HepG2 (cell line): ENCODE measurements around the gene STEAP3. TPM values are rescaled to one million over a fixed set of nuclear protein-coding genes. Genes with fewer than 3 reads are reported as not detected.

Experiments used
- ATAC-seq: fragments of 200-7000 bp; cut with Tn5 transposase; 3 replicates; pipeline ENCODE4 v1.9.1; 2020; ENCODE audit warnings: mild to moderate bottlenecking, moderate library complexity
- BruUV-seq: library from RNA; stranded (reverse); fragments of 400-500 nt; replicated peaks from 2 replicates; lab custom pipeline; 2021; lab: Mats Ljungman, UMichigan
- CTCF ChIA-PET: fragments of 300-600 bp; formaldehyde crosslinking; extraction: SDS; loops from one replicate; lab custom pipeline; 2021; ENCODE audit warnings: low total read pairs, inconsistent platforms, low intra/inter-chr PET ratio; lab: Yijun Ruan, JAX
- POLR2A ChIA-PET: fragments of 350-600 bp; sonication (Branson Sonifier 250); formaldehyde crosslinking; loops from one replicate; lab custom pipeline; 2020; ENCODE audit warnings: antibody characterized with exemption, inconsistent platforms; lab: Yijun Ruan, JAX
- DNase-seq: peaks from one replicate; pipeline ENCODE4 v3.0.0-alpha.2; 2015; ENCODE audit warnings: low spot score
- FAIRE-seq: peaks from 3 replicates; lab custom pipeline; 2011; peaks lifted over from hg19 to GRCh38; lab: Jason Lieb, UNC
- H2AFZ ChIP-seq: one replicate; pipeline ENCODE4 v1.6.1; 2011; ENCODE audit warnings: low read length, inconsistent platforms
- H3K27ac ChIP-seq: fragments of 300-600 bp; 3 replicates; pipeline ENCODE4 v1.8.0; 2011; ENCODE audit warnings: mixed run types, mild to moderate bottlenecking, mixed read lengths, low read length, inconsistent platforms; ENCODE audit not compliant: insufficient read depth; ENCODE audit errors: extremely low read length
- H3K27me3 ChIP-seq, 2 experiments: fragments of 200-600 bp in 1 of 2; 2 replicates in 1 of 2; 3 replicates in 1 of 2; pipeline versions ENCODE4 v1.6.0 to v1.8.0; 2011; ENCODE audit warnings: low read length in 2 of 2, mild to moderate bottlenecking in 2 of 2, moderate library complexity in 2 of 2, inconsistent platforms in 1 of 2; ENCODE audit not compliant: insufficient read depth in 2 of 2, control insufficient read depth in 1 of 2
- H3K36me3 ChIP-seq, 2 experiments: fragments of 200-600 bp in 1 of 2; replicated peaks in 1 of 2; 2 replicates in 1 of 2; 3 replicates in 1 of 2; pipeline versions ENCODE4 v1.5.1 to v1.8.0; 2011; ENCODE audit warnings: low read length in 2 of 2, inconsistent platforms in 1 of 2; ENCODE audit not compliant: insufficient read depth in 2 of 2, control insufficient read depth in 1 of 2
- H3K4me1 ChIP-seq: 2 replicates; pipeline ENCODE4 v1.5.1; 2012; ENCODE audit warnings: low read length, inconsistent platforms; ENCODE audit not compliant: insufficient read depth
- H3K4me2 ChIP-seq: 2 replicates; pipeline ENCODE4 v1.6.0; 2011; ENCODE audit warnings: low read depth, low read length, inconsistent platforms
- H3K4me3 ChIP-seq, 3 experiments: fragments of 200-600 bp in 1 of 3; sonication (generic), shearing (Covaris generic) in 1 of 3; replicated peaks in 1 of 3; 2 replicates each; pipeline ENCODE4 v1.5.1; 2011 to 2016; ENCODE audit warnings: low read length in 3 of 3, inconsistent platforms in 2 of 3, low read depth in 2 of 3, mild to moderate bottlenecking in 2 of 3, control low read depth in 1 of 3, mixed read lengths in 1 of 3; ENCODE audit not compliant: insufficient read depth in 1 of 3
- H3K79me2 ChIP-seq: one replicate; pipeline ENCODE4 v1.6.1; 2011; ENCODE audit warnings: low read length, inconsistent platforms; ENCODE audit not compliant: insufficient read depth
- H3K9ac ChIP-seq: 2 replicates; pipeline ENCODE4 v1.6.0; 2011; ENCODE audit warnings: mild to moderate bottlenecking, low read depth, low read length, inconsistent platforms; ENCODE audit not compliant: insufficient read depth
- H3K9me3 ChIP-seq: 2 replicates; pipeline ENCODE4 v1.5.1; 2012; ENCODE audit warnings: mild to moderate bottlenecking, low read length
- H4K20me1 ChIP-seq: 2 replicates; pipeline ENCODE4 v1.6.0; 2011; ENCODE audit warnings: inconsistent platforms, mild to moderate bottlenecking, low read length, moderate library complexity; ENCODE audit not compliant: insufficient read depth
- CCAR2 ChIP-seq: fragments of 200-400 bp; formaldehyde crosslinking; optimal IDR thresholded peaks from 2 replicates; pipeline ENCODE3; 2018; ENCODE audit warnings: low read depth, mild to moderate bottlenecking, low read length, moderate library complexity
- GPBP1L1 ChIP-seq: sonication (generic); formaldehyde crosslinking; IDR thresholded peaks from 2 replicates; pipeline ENCODE4 v1.5.0; 2020; ENCODE audit warnings: mild to moderate bottlenecking, missing genetic modification reagents
- HMGXB4 ChIP-seq, 2 experiments: sonication (generic) in 1 of 2; formaldehyde crosslinking in 1 of 2; IDR thresholded peaks; 2 replicates each; pipeline versions ENCODE4 v1.4.0 to v1.6.1; 2018 to 2020; ENCODE audit warnings: missing genetic modification reagents in 2 of 2, borderline replicate concordance in 1 of 2, low read depth in 1 of 2, mild to moderate bottlenecking in 1 of 2, missing biosample characterization in 1 of 2
- KDM4B ChIP-seq: sonication (generic); formaldehyde crosslinking; IDR thresholded peaks from 2 replicates; pipeline ENCODE4 v1.4.0; 2020; ENCODE audit warnings: missing genetic modification reagents
- SIN3B ChIP-seq: fragments of 150-350 bp; IDR thresholded peaks from 2 replicates; pipeline ENCODE4 v1.6.1; 2014; ENCODE audit warnings: low read length
- SMAD9 ChIP-seq: sonication (generic); formaldehyde crosslinking; IDR thresholded peaks from 2 replicates; pipeline ENCODE4 v1.5.1; 2020; ENCODE audit warnings: mild to moderate bottlenecking, missing genetic modification reagents
- SNAI1 ChIP-seq: sonication (generic); formaldehyde crosslinking; IDR thresholded peaks from 2 replicates; pipeline ENCODE4 v1.5.0; 2020; ENCODE audit warnings: mild to moderate bottlenecking, missing genetic modification reagents, borderline replicate concordance
- TBP ChIP-seq: sonication (generic); formaldehyde crosslinking; IDR thresholded peaks from 2 replicates; pipeline ENCODE4 v1.5.0; 2020; ENCODE audit warnings: missing genetic modification reagents
- ZFAT ChIP-seq: sonication (generic); formaldehyde crosslinking; conservative IDR thresholded peaks from 2 replicates; pipeline ENCODE4 v1.8.1; 2023; ENCODE audit warnings: missing genetic modification reagents, inconsistent platforms
- ZFP37 ChIP-seq: sonication (generic); formaldehyde crosslinking; IDR thresholded peaks from 2 replicates; pipeline ENCODE4 v1.4.0; 2020; ENCODE audit warnings: missing genetic modification reagents, borderline replicate concordance
- ZNF484 ChIP-seq: sonication (generic); formaldehyde crosslinking; IDR thresholded peaks from 2 replicates; pipeline ENCODE4 v1.5.1; 2020; ENCODE audit warnings: mild to moderate bottlenecking, low read depth, missing genetic modification reagents, borderline replicate concordance
- ZNF782 ChIP-seq: sonication (generic); formaldehyde crosslinking; IDR thresholded peaks from 2 replicates; pipeline ENCODE4 v1.4.0; 2020; ENCODE audit warnings: missing genetic modification reagents, mild to moderate bottlenecking, borderline replicate concordance
- WGBS: methylation state at CpG from one replicate; pipeline ENCODE4 v1.1.6; 2017; ENCODE audit warnings: low lambda C conversion rate; 5-methylcytosine and 5-hydroxymethylcytosine counted together
- in situ Hi-C: cut with HindIII; loops from 2 replicates; pipeline ENCODE4 v1.10.0; 2017; ENCODE audit warnings: low pct_unique_long_range_greater_than_20kb; ENCODE audit not compliant: extremely low pct_ligation_motif_present
- intact Hi-C: fragments of 100-400 bp; cut with micrococcal nuclease; formaldehyde crosslinking; loops from one replicate; pipeline ENCODE4 v1.10.0; 2022; ENCODE audit not compliant: unreplicated experiment
- polyA plus RNA-seq, 8 experiments: library from polyadenylated mRNA; depleted of rRNA in 3 of 8; stranded (reverse) in 7 of 8; unstranded in 1 of 8; fragments of >200 nt; fragmentation: Illumina TruSeq in 4 of 8; extraction: Trizol in 4 of 8; gene quantifications; 2 replicates each; pipeline versions ENCODE4 v1.2.1 to v1.2.3, GENCODE V29; 2011 to 2016; ENCODE audit warnings: low read depth in 4 of 8, missing spikeins in 1 of 8, mixed read lengths in 1 of 8; ENCODE audit not compliant: insufficient read depth in 1 of 8
- total RNA-seq, 5 experiments: library from RNA; depleted of rRNA; stranded (reverse); fragments of >200 nt; fragmentation: Illumina TruSeq; extraction: Trizol; gene quantifications; 2 replicates each; pipeline ENCODE4 v1.2.3, GENCODE V29; 2016; ENCODE audit warnings: low read depth in 1 of 5

The STEAP3 gene
- total and polyA plus RNA-seq, 2 of the 13 experiments (the other 11 are each of a cell fraction or from before 2014, with no cell fraction given): 7.3 to 21.1 TPM

- H3K36me3 ChIP-seq: no peaks in the 10 kb centered on the region
- no TSS peak for BruUV-seq
- H3K79me2 ChIP-seq: no peaks in the 10 kb centered on the region
- H3K4me3 ChIP-seq: no peak overlapping the region
- in situ Hi-C loops (no loop called here), intact Hi-C loops (loop anchor here (5.0 kb wide), 2 partner anchors 73 to 267 kb away; partner anchors contain the start of genes C2orf76 and DBI)
- no peak overlapping the region for H3K9ac ChIP-seq
- no peaks in the 10 kb centered on the region for H3K9me3 ChIP-seq
- no peak overlapping the region for H3K4me2 ChIP-seq
- H2AFZ ChIP-seq: no peak overlapping the region
- 72% methylated on average over 14 of the region's 14 CpGs for WGBS
- ATAC-seq (no peak), DNase-seq (no peak), FAIRE-seq (no peak)
- no peaks in the 10 kb centered on the region for H4K20me1 ChIP-seq
- TF ChIP-seq KDM4B (CRISPR knock-in tag): no peak
- no peak overlapping the region for H3K27ac ChIP-seq
- POLR2A ChIA-PET: no interaction called here
- peaks cover 35% of the 10 kb centered on the region for H3K4me1 ChIP-seq
- H3K27me3 ChIP-seq: no peaks in the 10 kb centered on the region
- CTCF ChIA-PET: no interaction called here
Observed at GRCh38 chr2:119294671-119295070, 71.0 kb downstream of the STEAP3 start.

GRCh38 chr2:119295688-119296375, 72.2 kb downstream of the STEAP3 start:
- CTCF ChIA-PET: no interaction called here
- no peaks in the 10 kb centered on the region for H3K27me3 ChIP-seq
- TF ChIP-seq ZFP37 (CRISPR knock-in tag) (no peak), ZNF484 (CRISPR knock-in tag) (no peak), ZNF782 (no peak), CCAR2 (no peak), ZFAT (CRISPR knock-in tag) (no peak), SNAI1 (CRISPR knock-in tag) (no peak), TBP (CRISPR knock-in tag) (no peak), SIN3B (no peak), SMAD9 (CRISPR knock-in tag) (no peak), GPBP1L1 (CRISPR knock-in tag) (no peak), HMGXB4 (CRISPR knock-in tag; IDR thresholded peaks at IDR 0.05; ENCODE audit: borderline replicate concordance in 1 of 2, low read depth in 1 of 2) (no peak)
- 37% methylated on average over 10 of the region's 10 CpGs for WGBS
- H3K9ac ChIP-seq: no peak overlapping the region
- ATAC-seq (no peak), DNase-seq (no peak), FAIRE-seq (no peak)
- H2AFZ ChIP-seq: no peak overlapping the region
- in situ Hi-C loops: no loop called here
- H3K4me1 ChIP-seq: peaks cover 34% of the 10 kb centered on the region
- no peak overlapping the region for H3K27ac ChIP-seq
- H3K79me2 ChIP-seq: no peaks in the 10 kb centered on the region
- no peak overlapping the region for H3K4me3 ChIP-seq
- no peak overlapping the region for H3K4me2 ChIP-seq
- no peaks in the 10 kb centered on the region for H3K36me3 ChIP-seq
- H3K9me3 ChIP-seq: no peaks in the 10 kb centered on the region
- no peaks in the 10 kb centered on the region for H4K20me1 ChIP-seq
- POLR2A ChIA-PET: no interaction called here
- intact Hi-C loops: no loop called here
- no TSS peak for BruUV-seq
